ENCODE measurements around the gene FOXP2. TPM values are rescaled to one million over a fixed set of nuclear protein-coding genes. Genes with fewer than 3 reads are reported as not detected.

FOXP2 gene
- total and polyA plus RNA-seq, 2 donors (not counting 1 experiment from before 2014, with no cell fraction given): not detected

GRCh38 chr7:114534953-114535352 lies 120.3 kb downstream of the FOXP2 start:
- intact Hi-C loops (cut with micrococcal nuclease): no loop called here
- no peak overlapping the region for H3K4me3 ChIP-seq (ENCODE audit: control extremely low read depth in 1 of 5, extremely low read depth in 1 of 5, insufficient read depth in 1 of 5, low read depth in 2 of 5, low read length in 4 of 5)
- CTCF ChIA-PET: no interaction called here
- POLR2A ChIA-PET: no interaction called here
- Mint-ChIP-seq H3K9me3 (ENCODE audit: insufficient read depth) (no peaks in the 10 kb centered on the region), H3K4me3 (no peak overlapping the region), H3K4me1 (no peaks in the 10 kb centered on the region), H3K27me3 (no peaks in the 10 kb centered on the region), H3K27ac (no peak overlapping the region)
- H2AFZ ChIP-seq (ENCODE audit: insufficient read depth, low read depth, low read length, poor library complexity, severe bottlenecking): no peak overlapping the region
- H3K4me1 ChIP-seq (ENCODE audit: control insufficient read depth in 2 of 2, insufficient read depth in 2 of 2, low read length in 2 of 2): no peaks in the 10 kb centered on the region
- H3K79me2 ChIP-seq (ENCODE audit: control insufficient read depth, insufficient read depth, low read length): no peaks in the 10 kb centered on the region
- H3K9ac ChIP-seq (ENCODE audit: low read length): no peak overlapping the region
- no peak overlapping the region for H3K27ac ChIP-seq (ENCODE audit: low read length in 2 of 2)
- DNase-seq: no peak
- no peaks in the 10 kb centered on the region for H3K27me3 ChIP-seq (replicated peaks in 1 of 4; ENCODE audit: control extremely low read depth in 1 of 4, control insufficient read depth in 3 of 4, insufficient read depth in 4 of 4, low read length in 3 of 4)
- no peaks in the 10 kb centered on the region for H3K36me3 ChIP-seq (replicated peaks in 1 of 2; ENCODE audit: control extremely low read depth in 1 of 2, control insufficient read depth in 1 of 2, extremely low read depth in 1 of 2, insufficient read depth in 2 of 2, low read length in 1 of 2)
- TF ChIP-seq CTCF (IDR thresholded peaks at IDR 0.05) (no peak), EZH2 (IDR thresholded peaks at IDR 0.05; ENCODE audit: borderline replicate concordance, insufficient read depth, low read depth, low read length, poor library complexity, severe bottlenecking) (no peak)
- no peaks in the 10 kb centered on the region for H4K20me1 ChIP-seq (ENCODE audit: control insufficient read depth, insufficient read depth, low read length, poor library complexity, severe bottlenecking)
- H3K4me2 ChIP-seq (replicated peaks; ENCODE audit: low read depth, low read length, poor library complexity, severe bottlenecking): no peak overlapping the region
- ATAC-seq (ENCODE audit: low read depth): no peak
- H3K9me3 ChIP-seq (ENCODE audit: control extremely low read depth in 1 of 3, control insufficient read depth in 2 of 3, insufficient read depth in 1 of 3, low read length in 2 of 3): no peaks in the 10 kb centered on the region
- WGBS (ENCODE audit: insufficient coverage): 88% methylated on average over 2 of the region's 2 CpGs

- no peaks in the 10 kb centered on the region for H3K27me3 ChIP-seq (replicated peaks in 1 of 4; ENCODE audit: control extremely low read depth in 1 of 4, control insufficient read depth in 3 of 4, insufficient read depth in 4 of 4, low read length in 3 of 4)
- no peak overlapping the region for H3K4me2 ChIP-seq (replicated peaks; ENCODE audit: low read depth, low read length, poor library complexity, severe bottlenecking)
- H3K27ac ChIP-seq (ENCODE audit: low read length in 2 of 2): no peak overlapping the region
- H3K4me1 ChIP-seq (ENCODE audit: control insufficient read depth in 2 of 2, insufficient read depth in 2 of 2, low read length in 2 of 2): no peaks in the 10 kb centered on the region
- TF ChIP-seq CTCF (IDR thresholded peaks at IDR 0.05) (no peak), EZH2 (IDR thresholded peaks at IDR 0.05; ENCODE audit: borderline replicate concordance, insufficient read depth, low read depth, low read length, poor library complexity, severe bottlenecking) (no peak)
- Mint-ChIP-seq H3K4me3 (no peak overlapping the region), H3K9me3 (ENCODE audit: insufficient read depth) (no peaks in the 10 kb centered on the region), H3K27ac (no peak overlapping the region), H3K4me1 (no peaks in the 10 kb centered on the region), H3K27me3 (no peaks in the 10 kb centered on the region)
- ChIA-PET POLR2A (no interaction called here), CTCF (interaction anchor here (1.3 kb wide), 1 partner anchor 16 kb away, joined by 3 read pairs; no protein-coding TSS in a partner anchor)
- H3K36me3 ChIP-seq (replicated peaks in 1 of 2; ENCODE audit: control extremely low read depth in 1 of 2, control insufficient read depth in 1 of 2, extremely low read depth in 1 of 2, insufficient read depth in 2 of 2, low read length in 1 of 2): no peaks in the 10 kb centered on the region
- H3K9me3 ChIP-seq (ENCODE audit: control extremely low read depth in 1 of 3, control insufficient read depth in 2 of 3, insufficient read depth in 1 of 3, low read length in 2 of 3): no peaks in the 10 kb centered on the region
- no peak overlapping the region for H3K4me3 ChIP-seq (ENCODE audit: control extremely low read depth in 1 of 5, extremely low read depth in 1 of 5, insufficient read depth in 1 of 5, low read depth in 2 of 5, low read length in 4 of 5)
- ATAC-seq (ENCODE audit: low read depth) (no peak), DNase-seq (no peak)
- H2AFZ ChIP-seq (ENCODE audit: insufficient read depth, low read depth, low read length, poor library complexity, severe bottlenecking): no peak overlapping the region
- H4K20me1 ChIP-seq (ENCODE audit: control insufficient read depth, insufficient read depth, low read length, poor library complexity, severe bottlenecking): no peaks in the 10 kb centered on the region
- intact Hi-C loops (cut with micrococcal nuclease): no loop called here
- H3K9ac ChIP-seq (ENCODE audit: low read length): no peak overlapping the region
- H3K79me2 ChIP-seq (ENCODE audit: control insufficient read depth, insufficient read depth, low read length): no peaks in the 10 kb centered on the region
Observed at GRCh38 chr7:114539575-114539974, 125.0 kb downstream of the FOXP2 start.

Measured in B cell (primary cell).